GM12878 (cell line): ENCODE measurements around the gene ATG4B. TPM values are rescaled to one million over a fixed set of nuclear protein-coding genes. Genes with fewer than 3 reads are reported as not detected.

ENCODE experiments used
- ATAC-seq: fragments of 200-7000 bp; cut with Tn5 transposase; 3 replicates; pipeline ENCODE4 v1.9.1; 2020; ENCODE audit warnings: mild to moderate bottlenecking, moderate library complexity
- BruUV-seq: library from RNA; stranded (reverse); fragments of 400-500 nt; replicated peaks from 2 replicates; lab custom pipeline; 2021; lab: Mats Ljungman, UMichigan
- CTCF ChIA-PET: fragments of 300-600 bp; sonication (Branson Sonifier 250); formaldehyde crosslinking; extraction: SDS; loops from one replicate; lab custom pipeline; 2021; ENCODE audit warnings: inconsistent platforms; lab: Yijun Ruan, JAX
- POLR2A ChIA-PET: fragments of 350-600 bp; formaldehyde crosslinking; extraction: SDS; loops from one replicate; lab custom pipeline; 2021; ENCODE audit warnings: inconsistent platforms; lab: Charles Lee
- RAD21 ChIA-PET: fragments of 300-600 bp; sonication (Branson Sonifier 250); formaldehyde crosslinking; loops from one replicate; lab custom pipeline; 2023; ENCODE audit warnings: antibody characterized with exemption; ENCODE audit not compliant: unreplicated experiment; lab: Charles Lee
- SMC1A ChIA-PET: fragments of 300-600 bp; sonication (Branson Sonifier 250); formaldehyde crosslinking; loops from one replicate; lab custom pipeline; 2023; ENCODE audit not compliant: unreplicated experiment, uncharacterized antibody; lab: Charles Lee
- DNase-seq: peaks from one replicate; pipeline ENCODE4 v3.0.0-alpha.2; 2011; ENCODE audit warnings: low read depth, low spot score
- FAIRE-seq: peaks from 3 replicates; lab custom pipeline; 2011; peaks lifted over from hg19 to GRCh38; lab: Jason Lieb, UNC
- H2AFZ ChIP-seq: 2 replicates; pipeline ENCODE4 v1.6.0; 2011; ENCODE audit warnings: low read depth, low read length, control low read depth; ENCODE audit not compliant: control insufficient read depth
- H3K27ac ChIP-seq: 2 replicates; pipeline ENCODE4 v1.5.1; 2011; ENCODE audit warnings: control low read depth; ENCODE audit not compliant: control insufficient read depth, insufficient read depth
- H3K27me3 ChIP-seq, 2 experiments: replicated peaks in 1 of 2; 2 replicates each; pipeline versions ENCODE4 v1.6.0 to v1.6.1; 2011; ENCODE audit warnings: low read length in 1 of 2; ENCODE audit not compliant: control insufficient read depth in 2 of 2, insufficient read depth in 2 of 2
- H3K36me3 ChIP-seq, 2 experiments: 2 replicates each; pipeline ENCODE4 v1.5.1; 2011; ENCODE audit warnings: low read length in 1 of 2; ENCODE audit not compliant: control insufficient read depth in 2 of 2, insufficient read depth in 2 of 2
- H3K4me1 ChIP-seq: 2 replicates; pipeline ENCODE4 v1.6.1; 2011; ENCODE audit warnings: mild to moderate bottlenecking, low read length, moderate library complexity, mixed read lengths; ENCODE audit not compliant: control insufficient read depth, insufficient read depth
- H3K4me2 ChIP-seq: 2 replicates; pipeline ENCODE4 v1.6.0; 2011; ENCODE audit warnings: control low read depth; ENCODE audit not compliant: control insufficient read depth, insufficient read depth
- H3K4me3 ChIP-seq: fragments of 200-600 bp; sonication (generic); 2 replicates; pipeline ENCODE4 v1.5.1; 2016
- H3K79me2 ChIP-seq: 2 replicates; pipeline ENCODE4 v1.6.0; 2011; ENCODE audit warnings: low read length; ENCODE audit not compliant: control insufficient read depth, insufficient read depth
- H3K9ac ChIP-seq: 2 replicates; pipeline ENCODE4 v1.8.0; 2011; ENCODE audit warnings: low read length, control low read depth, mixed read lengths; ENCODE audit not compliant: control insufficient read depth, insufficient read depth
- H3K9me3 ChIP-seq: replicated peaks from 3 replicates; pipeline ENCODE4 v1.5.1; 2011; ENCODE audit warnings: mild to moderate bottlenecking, low read length; ENCODE audit not compliant: control insufficient read depth, insufficient read depth
- H4K20me1 ChIP-seq: 2 replicates; pipeline ENCODE4 v1.6.0; 2011; ENCODE audit not compliant: control insufficient read depth, insufficient read depth
- ATF3 ChIP-seq: IDR thresholded peaks from 2 replicates; pipeline ENCODE4 v1.6.1; 2011; ENCODE audit warnings: low read depth, mild to moderate bottlenecking, low read length, moderate library complexity, borderline replicate concordance; ENCODE audit errors: extremely low read depth
- CBFB ChIP-seq: IDR thresholded peaks from 2 replicates; pipeline ENCODE4 v1.6.1; 2016; ENCODE audit warnings: antibody characterized with exemption, low read depth
- EED ChIP-seq: sonication (generic); IDR thresholded peaks from 2 replicates; pipeline ENCODE4 v1.6.1; 2016; ENCODE audit warnings: antibody characterized with exemption, low read depth
- POLR2A ChIP-seq: IDR thresholded peaks from 2 replicates; pipeline ENCODE4 v1.6.1; 2011; ENCODE audit warnings: low read depth, mild to moderate bottlenecking, low read length
- TCF7 ChIP-seq: IDR thresholded peaks from 2 replicates; pipeline ENCODE4 v1.6.1; 2014; ENCODE audit warnings: antibody characterized with exemption, borderline replicate concordance
- USF2 ChIP-seq: IDR thresholded peaks from 2 replicates; pipeline ENCODE4 v1.6.1; 2011; ENCODE audit warnings: low read depth, low read length, improper control_type of control experiment, borderline replicate concordance
- WRNIP1 ChIP-seq: IDR thresholded peaks from 2 replicates; pipeline ENCODE4 v1.6.1; 2011; ENCODE audit warnings: low read depth, low read length, improper control_type of control experiment, borderline replicate concordance
- WGBS: methylation state at CpG from one replicate; pipeline ENCODE4 v1.1.6; 2016; ENCODE audit warnings: low lambda C conversion rate; ENCODE audit not compliant: insufficient replicate concordance, insufficient coverage; ENCODE audit errors: missing lambda C conversion rate; 5-methylcytosine and 5-hydroxymethylcytosine counted together
- in situ Hi-C: fragments of 300-500 bp; cut with MboI; formaldehyde crosslinking; loops from 9 replicates; pipeline ENCODE4 v1.14.3; 2018; ENCODE audit warnings: mixed read lengths
- intact Hi-C: fragments of 100-400 bp; cut with micrococcal nuclease; formaldehyde crosslinking; loops from one replicate; pipeline ENCODE4 v1.14.2; 2022; ENCODE audit not compliant: unreplicated experiment
- polyA plus RNA-seq, 11 experiments: library from polyadenylated mRNA; depleted of rRNA in 4 of 11; unstranded in 6 of 11; stranded (reverse) in 5 of 11; fragments of >200 nt; fragmentation: Nextera tagmentation in 4 of 11; fragmentation: Illumina TruSeq in 1 of 11; extraction: Ambion mirVana in 4 of 11; extraction: Trizol in 1 of 11; gene quantifications; 1 replicate in 1 of 11; 2 replicates in 10 of 11; pipeline versions ENCODE4 v1.2.1 to v1.2.3, GENCODE V29; 2011 to 2016; ENCODE audit warnings: inconsistent platforms in 2 of 11, missing spikeins in 2 of 11, low read depth in 1 of 11
- total RNA-seq, 4 experiments: library from RNA; depleted of rRNA in 3 of 4; stranded (reverse); fragments of >200 nt in 3 of 4; fragmentation: Illumina TruSeq in 1 of 4; extraction: Trizol in 1 of 4; gene quantifications; 2 replicates each; pipeline versions ENCODE4 v1.2.1 to v1.2.3, GENCODE V29; 2013 to 2021
- TF ChIP-seq, protein P1 (sequence below): fragments of 150-350 bp; IDR thresholded peaks from 2 replicates; pipeline ENCODE4 v1.6.1; 2016; ENCODE audit warnings: low read depth, low read length

Gene ATG4B
- total and polyA plus RNA-seq, 10 of the 15 experiments (the other 5 are each of a cell fraction or from before 2014, with no cell fraction given) = 5.8 to 84.1 (median 64.9) TPM

DNA sequence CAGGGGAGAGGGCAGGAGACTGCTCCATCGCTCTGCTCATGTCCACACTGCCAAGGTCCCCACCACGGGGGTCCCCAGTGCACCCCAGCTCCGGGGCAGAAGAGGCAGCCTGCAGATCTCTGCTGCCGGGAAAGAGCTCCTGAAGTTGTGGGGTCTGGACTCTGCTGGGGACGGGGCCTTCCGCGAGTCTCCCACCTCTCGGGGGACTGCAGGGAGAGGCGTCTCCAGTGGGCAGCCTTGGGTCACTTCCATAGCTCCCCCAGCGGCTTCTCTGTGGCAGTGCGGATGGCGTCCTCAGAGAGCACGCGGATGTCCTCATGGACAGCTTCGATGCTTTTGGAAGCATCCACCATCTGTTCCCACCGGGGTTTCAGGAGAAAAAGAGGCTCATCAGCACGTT is 38.4 kb downstream of the ATG4B start (continued):
- TF ChIP-seq, protein P1, sequence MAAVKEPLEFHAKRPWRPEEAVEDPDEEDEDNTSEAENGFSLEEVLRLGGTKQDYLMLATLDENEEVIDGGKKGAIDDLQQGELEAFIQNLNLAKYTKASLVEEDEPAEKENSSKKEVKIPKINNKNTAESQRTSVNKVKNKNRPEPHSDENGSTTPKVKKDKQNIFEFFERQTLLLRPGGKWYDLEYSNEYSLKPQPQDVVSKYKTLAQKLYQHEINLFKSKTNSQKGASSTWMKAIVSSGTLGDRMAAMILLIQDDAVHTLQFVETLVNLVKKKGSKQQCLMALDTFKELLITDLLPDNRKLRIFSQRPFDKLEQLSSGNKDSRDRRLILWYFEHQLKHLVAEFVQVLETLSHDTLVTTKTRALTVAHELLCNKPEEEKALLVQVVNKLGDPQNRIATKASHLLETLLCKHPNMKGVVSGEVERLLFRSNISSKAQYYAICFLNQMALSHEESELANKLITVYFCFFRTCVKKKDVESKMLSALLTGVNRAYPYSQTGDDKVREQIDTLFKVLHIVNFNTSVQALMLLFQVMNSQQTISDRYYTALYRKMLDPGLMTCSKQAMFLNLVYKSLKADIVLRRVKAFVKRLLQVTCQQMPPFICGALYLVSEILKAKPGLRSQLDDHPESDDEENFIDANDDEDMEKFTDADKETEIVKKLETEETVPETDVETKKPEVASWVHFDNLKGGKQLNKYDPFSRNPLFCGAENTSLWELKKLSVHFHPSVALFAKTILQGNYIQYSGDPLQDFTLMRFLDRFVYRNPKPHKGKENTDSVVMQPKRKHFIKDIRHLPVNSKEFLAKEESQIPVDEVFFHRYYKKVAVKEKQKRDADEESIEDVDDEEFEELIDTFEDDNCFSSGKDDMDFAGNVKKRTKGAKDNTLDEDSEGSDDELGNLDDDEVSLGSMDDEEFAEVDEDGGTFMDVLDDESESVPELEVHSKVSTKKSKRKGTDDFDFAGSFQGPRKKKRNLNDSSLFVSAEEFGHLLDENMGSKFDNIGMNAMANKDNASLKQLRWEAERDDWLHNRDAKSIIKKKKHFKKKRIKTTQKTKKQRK = no peak
- TF ChIP-seq, all 136 proteins: peak for 0

DNA sequence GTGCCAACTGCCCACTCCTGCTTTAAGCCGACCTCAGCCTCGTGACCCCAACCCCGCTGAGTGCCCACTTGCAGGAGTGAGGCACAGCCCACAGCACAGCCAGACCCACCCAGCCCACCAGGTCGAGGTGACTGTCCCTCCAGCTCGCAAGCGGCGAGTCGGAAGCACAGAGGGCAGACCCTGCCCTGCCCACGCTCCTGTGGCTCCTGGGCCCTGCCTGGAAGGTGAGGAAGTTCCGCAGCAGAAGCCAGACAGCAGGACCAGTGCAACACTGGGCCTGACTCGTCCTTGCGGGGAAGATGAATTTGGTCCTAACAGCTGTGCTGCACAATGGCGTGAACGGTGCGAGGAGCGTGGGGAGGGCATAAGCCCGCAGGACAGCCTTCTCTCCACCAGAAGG is 39.2 kb downstream of the ATG4B start:
- WGBS = 96% methylated on average over 17 of the region's 17 CpGs
- SMC1A ChIA-PET = no interaction called here
- Histone ChIP-seq H2AFZ (no peak overlapping the region), H3K27me3 (no peaks in the 10 kb centered on the region), H3K9ac (no peak overlapping the region), H3K4me2 (no peak overlapping the region), H3K36me3 (peaks cover 2 to 10% of the 10 kb centered on the region in 2 experiments; a peak in 3 of 4 replicates), H3K27ac (no peak overlapping the region), H3K79me2 (no peaks in the 10 kb centered on the region), H3K4me3 (no peak overlapping the region), H3K9me3 (no peaks in the 10 kb centered on the region), H3K4me1 (no peaks in the 10 kb centered on the region), H4K20me1 (no peaks in the 10 kb centered on the region)
- DNase-seq = no peak
- CTCF ChIA-PET = no interaction called here
- ATAC-seq = no peak
- POLR2A ChIA-PET = no interaction called here
- in situ Hi-C loops (no loop called here), intact Hi-C loops (no loop called here)
- BruUV-seq = no TSS peak
- RAD21 ChIA-PET = no interaction called here
- TF ChIP-seq CBFB (no peak), ATF3 (no peak), EED (no peak), USF2 (no peak), TCF7 (no peak), POLR2A (peak; percentile 50; the same call in 1 of the 2 replicates), WRNIP1 (no peak)
- FAIRE-seq = no peak
